Caco-2 (cell line): ENCODE measurements around the gene HSD17B2. TPM values are rescaled to one million over a fixed set of nuclear protein-coding genes. Genes with fewer than 3 reads are reported as not detected.

ENCODE experiments used
- BruUV-seq: library from RNA; stranded (reverse); fragments of 400-500 nt; replicated peaks from 2 replicates; lab custom pipeline; 2021; lab: Mats Ljungman, UMichigan
- CTCF ChIA-PET: fragments of 300-600 bp; sonication (Branson Sonifier 250); formaldehyde crosslinking; loops from one replicate; lab custom pipeline; 2022; ENCODE audit warnings: antibody characterized with exemption; lab: Charles Lee
- POLR2A ChIA-PET: fragments of 300-600 bp; sonication (Branson Sonifier 250); formaldehyde crosslinking; loops from one replicate; lab custom pipeline; 2022; ENCODE audit warnings: antibody characterized with exemption; lab: Charles Lee
- DNase-seq, 2 experiments: peaks; one replicate each; pipeline versions ENCODE4 v3.0.0 to v3.0.0-alpha.2; 2020 to 2022
- H3K27me3 ChIP-seq: replicated peaks from 2 replicates; pipeline ENCODE4 v1.6.0; 2011; ENCODE audit warnings: low read length; ENCODE audit not compliant: control insufficient read depth, insufficient read depth
- H3K36me3 ChIP-seq: 2 replicates; pipeline ENCODE4 v1.5.1; 2011; ENCODE audit warnings: low read length; ENCODE audit not compliant: control insufficient read depth, insufficient read depth
- H3K4me1 ChIP-seq: fragments of 250-450 bp; sonication (Bioruptor Pico); 2 replicates; pipeline ENCODE4 v1.5.1; 2020; ENCODE audit warnings: mild to moderate bottlenecking
- H3K4me3 ChIP-seq: 2 replicates; pipeline ENCODE4 v1.5.1; 2011; ENCODE audit warnings: low read depth, mild to moderate bottlenecking, control low read depth, low read length
- H3K9me3 ChIP-seq: fragments of 250-450 bp; sonication (Bioruptor Pico); 2 replicates; pipeline ENCODE4 v1.5.1; 2020; ENCODE audit warnings: mild to moderate bottlenecking, moderate library complexity
- H3K27ac Mint-ChIP-seq: one replicate; pipeline ENCODE4 v1.8.0; 2022; ENCODE audit warnings: mixed read lengths; ENCODE audit not compliant: unreplicated experiment
- H3K27me3 Mint-ChIP-seq: one replicate; pipeline ENCODE4 v1.8.0; 2022; ENCODE audit warnings: mixed read lengths; ENCODE audit not compliant: insufficient read depth, unreplicated experiment
- H3K36me3 Mint-ChIP-seq: one replicate; pipeline ENCODE4 v1.8.0; 2022; ENCODE audit warnings: mild to moderate bottlenecking, mixed read lengths; ENCODE audit not compliant: insufficient read depth, unreplicated experiment
- H3K4me1 Mint-ChIP-seq: one replicate; pipeline ENCODE4 v1.8.0; 2022; ENCODE audit warnings: low read depth, mixed read lengths; ENCODE audit not compliant: unreplicated experiment
- H3K4me3 Mint-ChIP-seq: one replicate; pipeline ENCODE4 v1.8.0; 2022; ENCODE audit warnings: mild to moderate bottlenecking, moderate library complexity, mixed read lengths; ENCODE audit not compliant: unreplicated experiment
- H3K9me3 Mint-ChIP-seq: one replicate; pipeline ENCODE4 v1.8.0; 2022; ENCODE audit warnings: mixed read lengths; ENCODE audit not compliant: unreplicated experiment
- intact Hi-C: fragments of 100-400 bp; cut with micrococcal nuclease; formaldehyde crosslinking; loops from one replicate; pipeline ENCODE4 v1.10.0; 2022; ENCODE audit not compliant: unreplicated experiment
- total RNA-seq: library from RNA; stranded (reverse); gene quantifications from 2 replicates; pipeline ENCODE4 v1.2.3, GENCODE V29; 2022
- TF ChIP-seq, protein P1 (sequence below), 2 experiments: fragments of 200-600 bp in 1 of 2; IDR thresholded peaks; 1 replicate in 1 of 2; 2 replicates in 1 of 2; pipeline versions ENCODE4 v1.5.1 to v1.8.0; 2011 to 2022; ENCODE audit warnings: antibody characterized with exemption in 1 of 2, control low read depth in 1 of 2, inconsistent platforms in 1 of 2, low read depth in 1 of 2, low read length in 1 of 2, mild to moderate bottlenecking in 1 of 2, moderate library complexity in 1 of 2; ENCODE audit not compliant: insufficient read depth in 1 of 2, severe bottlenecking in 1 of 2, unreplicated experiment in 1 of 2

HSD17B2 gene
- total RNA-seq, 1 experiment from 2014 or later = 5.1 TPM

- no peaks in the 10 kb centered on the region for H3K27me3 ChIP-seq
- H3K4me1 ChIP-seq = no peaks in the 10 kb centered on the region
- Mint-ChIP-seq H3K27ac (no peak overlapping the region), H3K4me3 (no peak overlapping the region), H3K4me1 (no peaks in the 10 kb centered on the region), H3K36me3 (peaks cover 3% of the 10 kb centered on the region), H3K27me3 (no peaks in the 10 kb centered on the region), H3K9me3 (no peaks in the 10 kb centered on the region)
- CTCF ChIA-PET = no interaction called here
- no peaks in the 10 kb centered on the region for H3K36me3 ChIP-seq
- TF ChIP-seq, protein P1, sequence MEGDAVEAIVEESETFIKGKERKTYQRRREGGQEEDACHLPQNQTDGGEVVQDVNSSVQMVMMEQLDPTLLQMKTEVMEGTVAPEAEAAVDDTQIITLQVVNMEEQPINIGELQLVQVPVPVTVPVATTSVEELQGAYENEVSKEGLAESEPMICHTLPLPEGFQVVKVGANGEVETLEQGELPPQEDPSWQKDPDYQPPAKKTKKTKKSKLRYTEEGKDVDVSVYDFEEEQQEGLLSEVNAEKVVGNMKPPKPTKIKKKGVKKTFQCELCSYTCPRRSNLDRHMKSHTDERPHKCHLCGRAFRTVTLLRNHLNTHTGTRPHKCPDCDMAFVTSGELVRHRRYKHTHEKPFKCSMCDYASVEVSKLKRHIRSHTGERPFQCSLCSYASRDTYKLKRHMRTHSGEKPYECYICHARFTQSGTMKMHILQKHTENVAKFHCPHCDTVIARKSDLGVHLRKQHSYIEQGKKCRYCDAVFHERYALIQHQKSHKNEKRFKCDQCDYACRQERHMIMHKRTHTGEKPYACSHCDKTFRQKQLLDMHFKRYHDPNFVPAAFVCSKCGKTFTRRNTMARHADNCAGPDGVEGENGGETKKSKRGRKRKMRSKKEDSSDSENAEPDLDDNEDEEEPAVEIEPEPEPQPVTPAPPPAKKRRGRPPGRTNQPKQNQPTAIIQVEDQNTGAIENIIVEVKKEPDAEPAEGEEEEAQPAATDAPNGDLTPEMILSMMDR (IDR thresholded peaks at IDR 0.05; ENCODE audit: insufficient read depth in 1 of 2, low read depth in 1 of 2, low read length in 1 of 2, severe bottlenecking in 1 of 2, unreplicated experiment in 1 of 2) = no peak
- no peak overlapping the region for H3K4me3 ChIP-seq
- no TSS peak for BruUV-seq
- POLR2A ChIA-PET = no interaction called here
- intact Hi-C loops = no loop called here
- no peak for DNase-seq
- no peaks in the 10 kb centered on the region for H3K9me3 ChIP-seq
Observed at GRCh38 chr16:82133798-82134197, 98.7 kb downstream of the HSD17B2 start.

GRCh38 chr16:82134846-82135245 is 99.8 kb downstream of the HSD17B2 start:
- TF ChIP-seq, protein P1 (IDR thresholded peaks at IDR 0.05; ENCODE audit: insufficient read depth in 1 of 2, low read depth in 1 of 2, low read length in 1 of 2, severe bottlenecking in 1 of 2, unreplicated experiment in 1 of 2) = no peak
- Mint-ChIP-seq H3K27me3 (no peaks in the 10 kb centered on the region), H3K27ac (no peak overlapping the region), H3K4me3 (no peak overlapping the region), H3K36me3 (peaks cover 9% of the 10 kb centered on the region), H3K4me1 (no peaks in the 10 kb centered on the region), H3K9me3 (no peaks in the 10 kb centered on the region)
- Histone ChIP-seq H3K27me3 (no peaks in the 10 kb centered on the region), H3K4me3 (no peak overlapping the region), H3K9me3 (no peaks in the 10 kb centered on the region), H3K36me3 (no peaks in the 10 kb centered on the region; the same call in 1 of the 2 replicates), H3K4me1 (no peaks in the 10 kb centered on the region)
- no peak for DNase-seq
- POLR2A ChIA-PET = no interaction called here
- CTCF ChIA-PET = no interaction called here
- BruUV-seq = no TSS peak
- intact Hi-C loops = no loop called here

GRCh38 chr16:82135844-82136243 is 100.8 kb downstream of the HSD17B2 start:
- TF ChIP-seq, protein P1 (IDR thresholded peaks at IDR 0.05; ENCODE audit: insufficient read depth in 1 of 2, low read depth in 1 of 2, low read length in 1 of 2, severe bottlenecking in 1 of 2, unreplicated experiment in 1 of 2) = no peak
- intact Hi-C loops = no loop called here
- Histone ChIP-seq H3K36me3 (no peaks in the 10 kb centered on the region; the same call in 1 of the 2 replicates), H3K4me1 (no peaks in the 10 kb centered on the region), H3K27me3 (no peaks in the 10 kb centered on the region), H3K4me3 (no peak overlapping the region), H3K9me3 (no peaks in the 10 kb centered on the region)
- Mint-ChIP-seq H3K36me3 (peaks cover 9% of the 10 kb centered on the region), H3K4me1 (no peaks in the 10 kb centered on the region), H3K9me3 (no peaks in the 10 kb centered on the region), H3K27me3 (no peaks in the 10 kb centered on the region), H3K4me3 (no peak overlapping the region), H3K27ac (no peak overlapping the region)
- no TSS peak for BruUV-seq
- CTCF ChIA-PET = no interaction called here
- no peak for DNase-seq
- POLR2A ChIA-PET = no interaction called here
